B cell (primary cell): Measurements from ENCODE around the gene POGZ. TPM values are rescaled to one million over a fixed set of nuclear protein-coding genes. Genes with fewer than 3 reads are reported as not detected.

Source experiments
- ATAC-seq: fragments of 200-7000 bp; cut with Tn5 transposase; one replicate; pipeline ENCODE4 v1.10.0; 2021; ENCODE audit warnings: low read depth, mild to moderate bottlenecking, moderate number of reproducible peaks, moderate library complexity
- CTCF ChIA-PET: fragments of 350-600 bp; sonication (Branson Sonifier 250); formaldehyde crosslinking; loops from one replicate; lab custom pipeline; 2021; ENCODE audit warnings: antibody characterized with exemption, inconsistent platforms; lab: Charles Lee
- POLR2A ChIA-PET: fragments of 350-600 bp; sonication (Branson Sonifier 250); formaldehyde crosslinking; loops from one replicate; lab custom pipeline; 2021; ENCODE audit warnings: antibody characterized with exemption; lab: Charles Lee
- DNase-seq: peaks from one replicate; pipeline ENCODE4 v3.0.0; 2013
- H2AFZ ChIP-seq: 2 replicates; pipeline ENCODE4 v1.6.1; 2012; ENCODE audit warnings: mild to moderate bottlenecking, low read depth, low read length; ENCODE audit not compliant: insufficient read depth, poor library complexity, severe bottlenecking
- H3K27ac ChIP-seq, 2 donors: 1 replicate in 1 of 2; 2 replicates in 1 of 2; pipeline ENCODE4 v1.5.1; 2012 to 2013; ENCODE audit warnings: low read length in 2 of 2, mild to moderate bottlenecking in 2 of 2, moderate library complexity in 1 of 2
- H3K27me3 ChIP-seq, 4 experiments: fragments of 200-600 bp in 1 of 4; sonication (generic) in 1 of 4; replicated peaks in 1 of 4; 1 replicate in 2 of 4; 2 replicates in 2 of 4; pipeline versions ENCODE4 v1.6.1 to v1.7.0; 2013 to 2016; ENCODE audit warnings: low read length in 3 of 4, mild to moderate bottlenecking in 2 of 4, mixed read lengths in 1 of 4, moderate library complexity in 1 of 4; ENCODE audit not compliant: insufficient read depth in 4 of 4, control insufficient read depth in 3 of 4; ENCODE audit errors: control extremely low read depth in 1 of 4
- H3K36me3 ChIP-seq, 2 experiments: replicated peaks in 1 of 2; 1 replicate in 1 of 2; 2 replicates in 1 of 2; pipeline versions ENCODE4 v1.6.1 to v1.7.1; 2013; ENCODE audit warnings: low read length in 1 of 2; ENCODE audit not compliant: insufficient read depth in 2 of 2, control insufficient read depth in 1 of 2; ENCODE audit errors: control extremely low read depth in 1 of 2, extremely low read depth in 1 of 2
- H3K4me1 ChIP-seq, 2 donors: fragments of 200-600 bp in 1 of 2; sonication (generic) in 1 of 2; 1 replicate in 1 of 2; 2 replicates in 1 of 2; pipeline versions ENCODE4 v1.5.1 to v1.6.1; 2013 to 2017; ENCODE audit warnings: low read length in 2 of 2; ENCODE audit not compliant: control insufficient read depth in 2 of 2, insufficient read depth in 2 of 2
- H3K4me2 ChIP-seq: replicated peaks from 2 replicates; pipeline ENCODE3; 2012; ENCODE audit warnings: mild to moderate bottlenecking, low read depth, low read length; ENCODE audit not compliant: poor library complexity, severe bottlenecking
- H3K4me3 ChIP-seq, 5 experiments: fragments of 200-600 bp in 1 of 5; sonication (generic) in 1 of 5; 1 replicate in 3 of 5; 2 replicates in 2 of 5; pipeline versions ENCODE4 v1.5.1 to v1.7.0; 2011 to 2016; ENCODE audit warnings: low read length in 4 of 5, mild to moderate bottlenecking in 4 of 5, low read depth in 2 of 5, control low read depth in 1 of 5, moderate library complexity in 1 of 5; ENCODE audit not compliant: insufficient read depth in 1 of 5; ENCODE audit errors: control extremely low read depth in 1 of 5, extremely low read depth in 1 of 5
- H3K79me2 ChIP-seq: fragments of 200-600 bp; sonication (generic); one replicate; pipeline ENCODE4 v1.6.0; 2016; ENCODE audit warnings: low read length; ENCODE audit not compliant: control insufficient read depth, insufficient read depth
- H3K9ac ChIP-seq: fragments of 200-600 bp; sonication (generic); 2 replicates; pipeline ENCODE4 v1.6.1; 2017; ENCODE audit warnings: mild to moderate bottlenecking, low read length, moderate library complexity
- H3K9me3 ChIP-seq, 3 donors: one replicate each; pipeline versions ENCODE4 v1.6.1 to v1.7.1; 2013; ENCODE audit warnings: low read length in 2 of 3; ENCODE audit not compliant: control insufficient read depth in 2 of 3, insufficient read depth in 1 of 3; ENCODE audit errors: control extremely low read depth in 1 of 3
- H4K20me1 ChIP-seq: 2 replicates; pipeline ENCODE4 v1.6.0; 2012; ENCODE audit warnings: mild to moderate bottlenecking, low read length; ENCODE audit not compliant: insufficient read depth, control insufficient read depth, poor library complexity, severe bottlenecking
- H3K27ac Mint-ChIP-seq: one replicate; pipeline ENCODE4 v1.8.0; 2021; ENCODE audit warnings: mixed read lengths
- H3K27me3 Mint-ChIP-seq: one replicate; pipeline ENCODE4 v1.8.0; 2021; ENCODE audit warnings: mixed read lengths
- H3K4me1 Mint-ChIP-seq: one replicate; pipeline ENCODE4 v1.8.0; 2021; ENCODE audit warnings: mixed read lengths
- H3K4me3 Mint-ChIP-seq: one replicate; pipeline ENCODE4 v1.8.0; 2021; ENCODE audit warnings: mixed read lengths
- H3K9me3 Mint-ChIP-seq: one replicate; pipeline ENCODE4 v1.8.0; 2022; ENCODE audit warnings: mixed read lengths; ENCODE audit not compliant: insufficient read depth
- CTCF ChIP-seq: fragments of 200-600 bp; IDR thresholded peaks from one replicate; pipeline ENCODE4 v1.8.0; 2022; ENCODE audit warnings: antibody characterized with exemption, mild to moderate bottlenecking
- EZH2 ChIP-seq: IDR thresholded peaks from 2 replicates; pipeline ENCODE4 v1.6.1; 2012; ENCODE audit warnings: borderline replicate concordance, low read depth, mild to moderate bottlenecking, moderate library complexity, low read length; ENCODE audit not compliant: insufficient read depth, poor library complexity, severe bottlenecking
- WGBS: methylation state at CpG from one replicate; pipeline ENCODE4 v1.1.5; 2013; ENCODE audit warnings: missing lambda C conversion rate; ENCODE audit not compliant: insufficient coverage; 5-methylcytosine and 5-hydroxymethylcytosine counted together
- intact Hi-C: fragments of 100-400 bp; cut with micrococcal nuclease; formaldehyde crosslinking; loops from one replicate; pipeline ENCODE4 v1.10.0; 2022
- polyA plus RNA-seq: library from polyadenylated mRNA; depleted of rRNA; stranded (reverse); fragments of >200 nt; gene quantifications from 2 replicates; pipeline ENCODE4 v1.2.3, GENCODE V29; 2012
- total RNA-seq, 2 donors: library from RNA; stranded (reverse); fragments of 120-200 nt in 1 of 2; gene quantifications; 1 replicate in 1 of 2; 2 replicates in 1 of 2; pipeline versions ENCODE4 v1.2.3 to v1.2.4, GENCODE V29; 2013 to 2022

Gene POGZ
- total and polyA plus RNA-seq, 2 donors (not counting 1 experiment from before 2014, with no cell fraction given): 50.2 to 194 TPM

DNA sequence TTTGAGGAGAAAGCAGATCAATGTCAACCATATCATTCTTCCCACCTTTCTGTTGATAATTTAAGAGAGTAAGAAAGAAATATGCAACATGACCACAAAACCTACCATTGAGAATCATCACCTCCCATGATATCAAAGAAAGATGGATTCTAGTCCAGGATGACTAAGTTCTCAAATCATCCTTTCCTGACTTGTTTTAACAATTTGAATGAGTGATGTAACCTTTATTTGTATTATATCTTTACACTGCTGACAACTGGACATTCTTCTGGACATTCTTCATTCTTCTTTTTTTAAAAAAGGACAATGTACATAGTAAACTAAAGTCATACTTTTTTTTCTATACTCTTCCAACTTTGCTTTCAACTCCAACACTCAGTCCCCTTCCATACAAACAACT is 50.4 kb downstream of the POGZ start:
- no peak overlapping the region for H3K27ac Mint-ChIP-seq
- Histone ChIP-seq H2AFZ (no peak overlapping the region), H3K9ac (no peak overlapping the region), H3K27ac (no peak overlapping the region), H4K20me1 (no peaks in the 10 kb centered on the region), H3K36me3 (peaks cover 0 to 86% of the 10 kb centered on the region in 2 experiments), H3K4me1 (no peaks in the 10 kb centered on the region), H3K27me3 (no peaks in the 10 kb centered on the region), H3K4me2 (no peak overlapping the region), H3K9me3 (no peaks in the 10 kb centered on the region), H3K4me3 (no peak overlapping the region), H3K79me2 (no peaks in the 10 kb centered on the region)
- H3K4me3 Mint-ChIP-seq: no peak overlapping the region
- no peaks in the 10 kb centered on the region for H3K4me1 Mint-ChIP-seq
- ATAC-seq (no peak), DNase-seq (no peak)
- H3K27me3 Mint-ChIP-seq: no peaks in the 10 kb centered on the region
- ChIA-PET CTCF (interaction anchor here (0.6 kb wide), 1 partner anchor 1203 kb away, joined by 3 read pairs; no protein-coding TSS in a partner anchor), POLR2A (no interaction called here)
- no peaks in the 10 kb centered on the region for H3K9me3 Mint-ChIP-seq
- intact Hi-C loops: no loop called here
- no peak for TF ChIP-seq EZH2
- TF ChIP-seq CTCF: no peak

GRCh38 chr1:151407304-151407703 is 52.0 kb downstream of the POGZ start:
- H3K4me1 Mint-ChIP-seq: no peaks in the 10 kb centered on the region
- no peak overlapping the region for H3K4me3 Mint-ChIP-seq
- ATAC-seq: no peak
- H3K9ac ChIP-seq: no peak overlapping the region
- no peak overlapping the region for H3K27ac Mint-ChIP-seq
- no peaks in the 10 kb centered on the region for H3K27me3 ChIP-seq
- no peaks in the 10 kb centered on the region for H3K27me3 Mint-ChIP-seq
- H3K79me2 ChIP-seq: no peaks in the 10 kb centered on the region
- ChIA-PET POLR2A (no interaction called here), CTCF (interaction anchor here (0.6 to 1.3 kb wide), 2 partner anchors 67 to 108 kb away, joined by 3 to 5 read pairs; no protein-coding TSS in a partner anchor)
- no peak for TF ChIP-seq EZH2
- no peak for TF ChIP-seq CTCF
- peaks cover 0 to 84% of the 10 kb centered on the region in 2 experiments for H3K36me3 ChIP-seq
- DNase-seq: no peak
- H3K4me2 ChIP-seq: no peak overlapping the region
- H2AFZ ChIP-seq: no peak overlapping the region
- H3K9me3 Mint-ChIP-seq: no peaks in the 10 kb centered on the region
- intact Hi-C loops: no loop called here
- no peaks in the 10 kb centered on the region for H3K4me1 ChIP-seq
- no peaks in the 10 kb centered on the region for H4K20me1 ChIP-seq
- H3K9me3 ChIP-seq: no peaks in the 10 kb centered on the region
- no peak overlapping the region for H3K4me3 ChIP-seq
- WGBS: 100% methylated on average over 1 of the region's 3 CpGs
- H3K27ac ChIP-seq: no peak overlapping the region
